Trophoblast cell (in vitro differentiated cells and primary cell): ENCODE data around the gene CRYBA2.

ENCODE experiments used
- DNase-seq, 2 donors: peaks; one replicate each; pipeline ENCODE4 v3.0.0-alpha.2; 2016
- H2AFZ ChIP-seq: 2 replicates; pipeline ENCODE4 v1.6.1; 2013; ENCODE audit warnings: low read length, moderate library complexity, mild to moderate bottlenecking; ENCODE audit not compliant: insufficient read depth, poor library complexity
- H2AK5ac ChIP-seq: 2 replicates; pipeline ENCODE4 v1.6.1; 2013; ENCODE audit warnings: mild to moderate bottlenecking, low read length
- H2BK120ac ChIP-seq: 2 replicates; pipeline ENCODE4 v1.6.1; 2013; ENCODE audit warnings: low read length, mild to moderate bottlenecking, moderate library complexity; ENCODE audit not compliant: insufficient read depth, poor library complexity
- H2BK12ac ChIP-seq: 2 replicates; pipeline ENCODE4 v1.6.1; 2013; ENCODE audit warnings: mild to moderate bottlenecking, low read length, moderate library complexity
- H2BK5ac ChIP-seq: 2 replicates; pipeline ENCODE4 v1.6.1; 2013; ENCODE audit warnings: low read length, low read depth, moderate library complexity, mild to moderate bottlenecking; ENCODE audit not compliant: poor library complexity
- H3K14ac ChIP-seq: 2 replicates; pipeline ENCODE4 v1.6.1; 2013; ENCODE audit warnings: mild to moderate bottlenecking, low read length
- H3K18ac ChIP-seq: 2 replicates; pipeline ENCODE4 v1.6.1; 2013; ENCODE audit warnings: mild to moderate bottlenecking, low read length
- H3K23ac ChIP-seq: 2 replicates; pipeline ENCODE4 v1.6.1; 2013; ENCODE audit warnings: low read length
- H3K27ac ChIP-seq: 2 replicates; pipeline ENCODE4 v1.5.1; 2013; ENCODE audit warnings: low read depth, mild to moderate bottlenecking, inconsistent platforms, low read length, moderate library complexity
- H3K27me3 ChIP-seq: 2 replicates; pipeline ENCODE4 v1.6.1; 2013; ENCODE audit warnings: inconsistent platforms, mild to moderate bottlenecking, low read length, moderate library complexity; ENCODE audit not compliant: insufficient read depth
- H3K36me3 ChIP-seq, 2 experiments: 1 replicate in 1 of 2; 2 replicates in 1 of 2; pipeline ENCODE4 v1.6.1; 2013; ENCODE audit warnings: low read length in 2 of 2, mild to moderate bottlenecking in 2 of 2, moderate library complexity in 1 of 2; ENCODE audit not compliant: insufficient read depth in 2 of 2, control insufficient read depth in 1 of 2
- H3K4ac ChIP-seq: 2 replicates; pipeline ENCODE4 v1.6.1; 2013; ENCODE audit warnings: low read depth, mild to moderate bottlenecking, low read length, moderate library complexity
- H3K4me1 ChIP-seq, 2 experiments: 1 replicate in 1 of 2; 2 replicates in 1 of 2; pipeline ENCODE4 v1.6.1; 2013; ENCODE audit warnings: low read length in 2 of 2, mild to moderate bottlenecking in 2 of 2, moderate library complexity in 1 of 2; ENCODE audit not compliant: insufficient read depth in 2 of 2, control insufficient read depth in 1 of 2
- H3K4me2 ChIP-seq: 2 replicates; pipeline ENCODE4 v1.6.1; 2013; ENCODE audit warnings: inconsistent platforms, mild to moderate bottlenecking, low read length, moderate library complexity
- H3K4me3 ChIP-seq: 2 replicates; pipeline ENCODE4 v1.5.1; 2013; ENCODE audit warnings: mild to moderate bottlenecking, low read depth, low read length, inconsistent platforms
- H3K79me1 ChIP-seq: one replicate; pipeline ENCODE4 v1.6.1; 2013; ENCODE audit warnings: low read length
- H3K79me2 ChIP-seq: 2 replicates; pipeline ENCODE4 v1.6.1; 2013; ENCODE audit warnings: low read length, mild to moderate bottlenecking; ENCODE audit not compliant: control insufficient read depth, insufficient read depth, poor library complexity
- H3K9ac ChIP-seq: 2 replicates; pipeline ENCODE4 v1.6.1; 2013; ENCODE audit warnings: mild to moderate bottlenecking, low read length
- H3K9me3 ChIP-seq: 2 replicates; pipeline ENCODE4 v1.6.1; 2013; ENCODE audit warnings: low read depth, mild to moderate bottlenecking, control low read depth, inconsistent platforms, low read length; ENCODE audit not compliant: insufficient read depth
- H4K12ac ChIP-seq: 2 replicates; pipeline ENCODE4 v1.6.1; 2013; ENCODE audit warnings: low read depth, mild to moderate bottlenecking, low read length, moderate library complexity
- H4K8ac ChIP-seq: 2 replicates; pipeline ENCODE4 v1.6.1; 2013; ENCODE audit warnings: low read depth, mild to moderate bottlenecking, low read length, moderate library complexity
- H4K91ac ChIP-seq: one replicate; pipeline ENCODE4 v1.6.1; 2013; ENCODE audit warnings: low read depth, mild to moderate bottlenecking, low read length, moderate library complexity
- WGBS: extraction: QIAGEN DNeasy Blood & Tissue Kit; methylation state at CpG from one replicate; pipeline ENCODE4 v1.1.7; 2013; ENCODE audit warnings: missing lambda C conversion rate; ENCODE audit not compliant: insufficient read length, insufficient coverage; ENCODE audit errors: extremely low coverage; 5-methylcytosine and 5-hydroxymethylcytosine counted together

The CRYBA2 gene

GRCh38 chr2:218997731-218998130, 4.5 kb upstream of the CRYBA2 start:
- H3K4me2 ChIP-seq = no peak overlapping the region
- H2AK5ac ChIP-seq = no peak overlapping the region
- H2BK5ac ChIP-seq = no peak overlapping the region
- no peak overlapping the region for H3K23ac ChIP-seq
- H3K36me3 ChIP-seq = no peaks in the 10 kb centered on the region
- no peak overlapping the region for H2BK120ac ChIP-seq
- no peak overlapping the region for H2AFZ ChIP-seq
- H3K4me1 ChIP-seq = peaks cover 22 to 30% of the 10 kb centered on the region in 2 experiments
- H3K4ac ChIP-seq = no peak overlapping the region
- DNase-seq = no peak
- H3K27ac ChIP-seq = no peak overlapping the region
- H3K9me3 ChIP-seq = peaks cover 9% of the 10 kb centered on the region
- H3K18ac ChIP-seq = no peak overlapping the region
- H3K27me3 ChIP-seq = peaks cover 63% of the 10 kb centered on the region
- H3K79me2 ChIP-seq = no peaks in the 10 kb centered on the region
- H3K14ac ChIP-seq = no peak overlapping the region
- no peak overlapping the region for H3K9ac ChIP-seq
- no peak overlapping the region for H2BK12ac ChIP-seq
- no CpG with 5 or more reads among the region's 2 CpGs for WGBS
- no peak overlapping the region for H4K91ac ChIP-seq
- H3K4me3 ChIP-seq = no peak overlapping the region
- no peak overlapping the region for H4K12ac ChIP-seq
- H4K8ac ChIP-seq = no peak overlapping the region
- H3K79me1 ChIP-seq = no peaks in the 10 kb centered on the region

- no peak for DNase-seq
- H3K27me3 ChIP-seq = peaks cover 63% of the 10 kb centered on the region
- no peak overlapping the region for H3K18ac ChIP-seq
- H4K12ac ChIP-seq = no peak overlapping the region
- no peak overlapping the region for H3K23ac ChIP-seq
- H3K27ac ChIP-seq = no peak overlapping the region
- no peaks in the 10 kb centered on the region for H3K79me1 ChIP-seq
- no peak overlapping the region for H4K91ac ChIP-seq
- WGBS = no CpG with 5 or more reads among the region's 4 CpGs
- no peak overlapping the region for H3K4me3 ChIP-seq
- H3K9ac ChIP-seq = no peak overlapping the region
- H2BK12ac ChIP-seq = no peak overlapping the region
- no peaks in the 10 kb centered on the region for H3K36me3 ChIP-seq
- no peak overlapping the region for H3K4ac ChIP-seq
- no peak overlapping the region for H4K8ac ChIP-seq
- H3K9me3 ChIP-seq = peaks cover 9% of the 10 kb centered on the region
- H2BK120ac ChIP-seq = no peak overlapping the region
- no peaks in the 10 kb centered on the region for H3K79me2 ChIP-seq
- no peak overlapping the region for H2AK5ac ChIP-seq
- no peak overlapping the region for H2AFZ ChIP-seq
- no peak overlapping the region for H2BK5ac ChIP-seq
- H3K4me2 ChIP-seq = no peak overlapping the region
- peaks cover 16 to 26% of the 10 kb centered on the region in 2 experiments for H3K4me1 ChIP-seq
- H3K14ac ChIP-seq = no peak overlapping the region
Observed at GRCh38 chr2:218996937-218997336, 3.7 kb upstream of the CRYBA2 start.

GRCh38 chr2:218995972-218996711, 2.9 kb upstream of the CRYBA2 start:
- peak overlapping the region; percentile 63 for H2AFZ ChIP-seq
- H3K4me3 ChIP-seq = no peak overlapping the region
- peaks cover 63% of the 10 kb centered on the region for H3K27me3 ChIP-seq
- no peak overlapping the region for H3K18ac ChIP-seq
- H3K23ac ChIP-seq = no peak overlapping the region
- H3K14ac ChIP-seq = no peak overlapping the region
- H2BK120ac ChIP-seq = no peak overlapping the region
- H3K9ac ChIP-seq = no peak overlapping the region
- H3K4ac ChIP-seq = no peak overlapping the region
- H4K8ac ChIP-seq = peak overlapping the region; percentile 36
- H3K9me3 ChIP-seq = peaks cover 13% of the 10 kb centered on the region
- H2BK12ac ChIP-seq = no peak overlapping the region
- no peak overlapping the region for H4K12ac ChIP-seq
- H3K4me1 ChIP-seq = peaks cover 13 to 26% of the 10 kb centered on the region in 2 experiments
- DNase-seq = peak; percentile 78 to 90
- H3K27ac ChIP-seq = no peak overlapping the region
- no CpG with 5 or more reads among the region's 43 CpGs for WGBS
- H3K36me3 ChIP-seq = no peaks in the 10 kb centered on the region
- no peaks in the 10 kb centered on the region for H3K79me2 ChIP-seq
- H3K79me1 ChIP-seq = no peaks in the 10 kb centered on the region
- H3K4me2 ChIP-seq = peak overlapping the region; percentile 68
- H2BK5ac ChIP-seq = no peak overlapping the region
- H4K91ac ChIP-seq = no peak overlapping the region
- no peak overlapping the region for H2AK5ac ChIP-seq

- no peak overlapping the region for H2BK120ac ChIP-seq
- no peaks in the 10 kb centered on the region for H3K79me1 ChIP-seq
- H3K4ac ChIP-seq = no peak overlapping the region
- H3K27me3 ChIP-seq = peaks cover 63% of the 10 kb centered on the region
- no peaks in the 10 kb centered on the region for H3K36me3 ChIP-seq
- H4K12ac ChIP-seq = no peak overlapping the region
- no peak overlapping the region for H4K8ac ChIP-seq
- WGBS = no CpG with 5 or more reads among the region's 8 CpGs
- no peak overlapping the region for H3K23ac ChIP-seq
- H3K27ac ChIP-seq = no peak overlapping the region
- H3K4me2 ChIP-seq = no peak overlapping the region
- no peak overlapping the region for H2AFZ ChIP-seq
- no peak overlapping the region for H2AK5ac ChIP-seq
- H4K91ac ChIP-seq = no peak overlapping the region
- peaks cover 16% of the 10 kb centered on the region for H3K9me3 ChIP-seq
- no peak overlapping the region for H3K9ac ChIP-seq
- DNase-seq = no peak
- H3K14ac ChIP-seq = no peak overlapping the region
- H3K18ac ChIP-seq = no peak overlapping the region
- H3K4me3 ChIP-seq = no peak overlapping the region
- H2BK5ac ChIP-seq = no peak overlapping the region
- no peaks in the 10 kb centered on the region for H3K79me2 ChIP-seq
- H2BK12ac ChIP-seq = no peak overlapping the region
- peaks cover 13 to 26% of the 10 kb centered on the region in 2 experiments for H3K4me1 ChIP-seq
Observed at GRCh38 chr2:218995561-218995960, 2.3 kb upstream of the CRYBA2 start.
